ENCODE data around the gene SPINK1. TPM values are rescaled to one million over a fixed set of nuclear protein-coding genes. Genes with fewer than 3 reads are reported as not detected.

The SPINK1 gene
- total and polyA plus RNA-seq, 2 of the 4 experiments (the other 2 are of a cell fraction) = not detected

- H2AFZ ChIP-seq (replicated peaks; ENCODE audit: low read length, poor library complexity) = no peak overlapping the region
- in situ Hi-C loops (cut with MboI; ENCODE audit: low sequenced_read_pairs) = no loop called here
- TF ChIP-seq USF2 (IDR thresholded peaks at IDR 0.05; ENCODE audit: low read depth, low read length) (no peak), RAD21 (IDR thresholded peaks at IDR 0.05; ENCODE audit: low read length) (no peak), MAFK (IDR thresholded peaks at IDR 0.05; ENCODE audit: low read depth, low read length) (no peak), BHLHE40 (IDR thresholded peaks at IDR 0.05; ENCODE audit: low read depth, low read length) (no peak), FOS (IDR thresholded peaks at IDR 0.05; ENCODE audit: low read depth, low read length) (no peak), NFE2L2 (IDR thresholded peaks at IDR 0.05; ENCODE audit: low read depth, low read length) (no peak), SMC3 (IDR thresholded peaks at IDR 0.05; ENCODE audit: low read depth, low read length) (no peak), CHD1 (IDR thresholded peaks at IDR 0.05; ENCODE audit: low read depth, low read length) (no peak), MXI1 (IDR thresholded peaks at IDR 0.05; ENCODE audit: borderline replicate concordance, low read depth, low read length) (no peak), CEBPB (IDR thresholded peaks at IDR 0.05; ENCODE audit: low read depth, low read length) (no peak), ELK1 (IDR thresholded peaks at IDR 0.05; ENCODE audit: borderline replicate concordance, low read depth, low read length) (no peak), RCOR1 (IDR thresholded peaks at IDR 0.05; ENCODE audit: insufficient replicate concordance, low read length) (no peak), RFX5 (IDR thresholded peaks at IDR 0.05; ENCODE audit: low read depth, low read length) (no peak), MAZ (IDR thresholded peaks at IDR 0.05; ENCODE audit: borderline replicate concordance, low read depth, low read length) (no peak), POLR2A (IDR thresholded peaks at IDR 0.05; ENCODE audit: low read depth, low read length) (no peak)
- TF ChIP-seq, protein P1, sequence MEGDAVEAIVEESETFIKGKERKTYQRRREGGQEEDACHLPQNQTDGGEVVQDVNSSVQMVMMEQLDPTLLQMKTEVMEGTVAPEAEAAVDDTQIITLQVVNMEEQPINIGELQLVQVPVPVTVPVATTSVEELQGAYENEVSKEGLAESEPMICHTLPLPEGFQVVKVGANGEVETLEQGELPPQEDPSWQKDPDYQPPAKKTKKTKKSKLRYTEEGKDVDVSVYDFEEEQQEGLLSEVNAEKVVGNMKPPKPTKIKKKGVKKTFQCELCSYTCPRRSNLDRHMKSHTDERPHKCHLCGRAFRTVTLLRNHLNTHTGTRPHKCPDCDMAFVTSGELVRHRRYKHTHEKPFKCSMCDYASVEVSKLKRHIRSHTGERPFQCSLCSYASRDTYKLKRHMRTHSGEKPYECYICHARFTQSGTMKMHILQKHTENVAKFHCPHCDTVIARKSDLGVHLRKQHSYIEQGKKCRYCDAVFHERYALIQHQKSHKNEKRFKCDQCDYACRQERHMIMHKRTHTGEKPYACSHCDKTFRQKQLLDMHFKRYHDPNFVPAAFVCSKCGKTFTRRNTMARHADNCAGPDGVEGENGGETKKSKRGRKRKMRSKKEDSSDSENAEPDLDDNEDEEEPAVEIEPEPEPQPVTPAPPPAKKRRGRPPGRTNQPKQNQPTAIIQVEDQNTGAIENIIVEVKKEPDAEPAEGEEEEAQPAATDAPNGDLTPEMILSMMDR (conservative IDR thresholded peaks at IDR 0.05; ENCODE audit: low read depth, low read length) = no peak
These were observed 40.3 kb downstream of the SPINK1 start for GRCh38 chr5:147791181-147791580.

More at GRCh38 chr5:147791181-147791580, 40.3 kb downstream of the SPINK1 start:
- no peak overlapping the region for H3K27ac ChIP-seq (ENCODE audit: insufficient read depth, low read length)
- no peaks in the 10 kb centered on the region for H3K36me3 ChIP-seq (ENCODE audit: control insufficient read depth, insufficient read depth, low read length)
- dilution Hi-C loops (cut with HindIII; ENCODE audit: low sequenced_read_pairs, unreplicated experiment) = no loop called here
- no peak overlapping the region for H3K23ac ChIP-seq (ENCODE audit: low read depth, low read length)
- no peak overlapping the region for H3K14ac ChIP-seq (replicated peaks; ENCODE audit: low read depth, low read length)
- H4K8ac ChIP-seq (ENCODE audit: low read depth in 2 of 2, low read length in 2 of 2) = no peak overlapping the region
- no peaks in the 10 kb centered on the region for H3K9me3 ChIP-seq (ENCODE audit: control insufficient read depth, insufficient read depth, low read length)
- ChIA-PET CTCF (no interaction called here), POLR2A (ENCODE audit: unreplicated experiment) (no interaction called here)
- H3K4ac ChIP-seq (ENCODE audit: low read depth, low read length) = no peak overlapping the region
- no peak overlapping the region for H2BK15ac ChIP-seq (ENCODE audit: low read depth, low read length)
- H4K5ac ChIP-seq (ENCODE audit: low read depth, low read length) = no peak overlapping the region
- no peak overlapping the region for H3K56ac ChIP-seq (ENCODE audit: extremely low read depth, insufficient read depth, low read length)
- WGBS, 2 experiments (ENCODE audit: extremely low coverage in 2 of 2, insufficient read length in 1 of 2) = no CpG with 5 or more reads among the region's 6 CpGs
- H3K18ac ChIP-seq (ENCODE audit: low read depth, low read length) = no peak overlapping the region
- H4K91ac ChIP-seq (ENCODE audit: insufficient read depth, low read depth, low read length) = no peak overlapping the region
- intact Hi-C loops (cut with micrococcal nuclease) = no loop called here
- H3K4me1 ChIP-seq (ENCODE audit: control insufficient read depth, insufficient read depth, low read length) = no peaks in the 10 kb centered on the region
- no peaks in the 10 kb centered on the region for H3K9me1 ChIP-seq (ENCODE audit: insufficient read depth, low read length)
- BruUV-seq (replicated peaks) = no TSS peak
- no peak overlapping the region for H3K4me2 ChIP-seq (ENCODE audit: low read depth, low read length)
- H2BK5ac ChIP-seq (ENCODE audit: low read depth, low read length, poor library complexity, severe bottlenecking) = no peak overlapping the region
- H2BK20ac ChIP-seq (ENCODE audit: low read depth, low read length) = no peak overlapping the region
- H3K4me3 ChIP-seq (ENCODE audit: insufficient read depth, low read depth, low read length) = no peak overlapping the region
- ATAC-seq (ENCODE audit: low read depth) = no peak
- H2AK9ac ChIP-seq (replicated peaks; ENCODE audit: low read depth, low read length, poor library complexity) = no peak overlapping the region
- no peak for DNase-seq
- no peaks in the 10 kb centered on the region for H3K79me1 ChIP-seq (ENCODE audit: low read depth in 1 of 2, low read length in 2 of 2)
- H2AK5ac ChIP-seq (ENCODE audit: low read depth, low read length) = no peak overlapping the region
- H4K20me1 ChIP-seq (ENCODE audit: insufficient read depth, low read length) = no peaks in the 10 kb centered on the region
- H3K27me3 ChIP-seq (ENCODE audit: control insufficient read depth, insufficient read depth, low read length) = no peaks in the 10 kb centered on the region
- no peak overlapping the region for H2BK120ac ChIP-seq (ENCODE audit: low read depth, low read length)
- no peak overlapping the region for H3K9ac ChIP-seq (ENCODE audit: low read depth, low read length)
